ENCODE measurements around the gene CREB1. TPM values are rescaled to one million over a fixed set of nuclear protein-coding genes. Genes with fewer than 3 reads are reported as not detected.
A peak's percentile ranks its signal among the peaks of the same experiment; 100 is the strongest.
"Not testable (repeated sequence)": the region's sequence is repeated elsewhere in the genome, so short reads cannot be mapped to it uniquely, and the experiment has no call there.

CREB1 gene
- total RNA-seq, 2 experiments from 2014 or later: 93.7 to 97.7 TPM

- Mint-ChIP-seq H3K9me3 (no peaks in the 10 kb centered on the region), H3K36me3 (ENCODE audit: low read depth) (peaks cover 35% of the 10 kb centered on the region), H3K27me3 (ENCODE audit: low read depth) (no peaks in the 10 kb centered on the region), H3K4me1 (ENCODE audit: low read depth) (peaks cover 56% of the 10 kb centered on the region), H3K27ac (peak within 1 kb of the TSS; percentile 89), H3K4me3 (peak within 1 kb of the TSS; percentile 88)
- CTCF ChIA-PET: interaction anchor here (0.6 to 2.2 kb wide), 7 partner anchors 12 to 416 kb away, joined by 3 to 15 read pairs (median 5); partner anchors contain the start of gene CCNYL1
- DNase-seq: peak; percentile 95
- intact Hi-C loops (cut with micrococcal nuclease): loop anchor here (1.0 to 5.0 kb wide), 10 partner anchors 86 to 1466 kb away; partner anchors contain the start of genes CCNYL1, CREB1, EEF1B2 and FASTKD2
Observed at GRCh38 chr2:207625014-207625907, 95.5 kb downstream of the CREB1 start, which contains the start of gene METTL21A. TSS of gene METTL21A (minus strand) at chr2:207625394. CDS start at chr2:207624375, 1,019 bp downstream.

GRCh38 chr2:207629553-207629952 is 99.8 kb downstream of the CREB1 start:
- Mint-ChIP-seq H3K4me3 (no peak overlapping the region), H3K27ac (no peak overlapping the region), H3K27me3 (ENCODE audit: low read depth) (no peaks in the 10 kb centered on the region), H3K9me3 (no peaks in the 10 kb centered on the region), H3K36me3 (ENCODE audit: low read depth) (no peaks in the 10 kb centered on the region), H3K4me1 (ENCODE audit: low read depth) (peaks cover 24% of the 10 kb centered on the region)
- CTCF ChIA-PET: interaction anchor here (0.7 to 2.2 kb wide), 5 partner anchors 53 to 443 kb away, joined by 3 to 5 read pairs (median 4); no protein-coding TSS in a partner anchor
- DNase-seq: no peak
- intact Hi-C loops (cut with micrococcal nuclease): loop anchor here (5.0 kb wide), 1 partner anchor 297 kb away; no protein-coding TSS in a partner anchor

DNA sequence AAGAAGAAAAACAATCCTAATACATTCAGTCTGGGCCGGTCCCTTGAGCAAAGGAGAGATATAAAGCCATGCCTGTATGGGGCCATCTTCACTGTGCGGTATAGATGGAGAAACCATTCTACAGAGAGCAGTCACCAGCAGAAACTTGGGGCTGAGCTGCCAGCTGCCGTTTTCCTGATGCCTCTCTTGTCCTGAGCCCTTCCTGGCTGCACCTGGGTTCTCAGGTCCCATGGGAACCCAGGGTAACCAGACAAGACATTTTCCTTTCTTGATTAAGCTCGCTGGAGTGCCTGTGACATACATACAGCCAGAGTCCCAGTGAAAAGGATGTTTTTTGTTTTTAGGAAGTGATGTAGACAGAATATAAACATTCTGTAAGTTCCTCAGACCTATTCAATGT is 100.7 kb downstream of the CREB1 start:
- H3K4me3 Mint-ChIP-seq: no peak overlapping the region
- CTCF ChIA-PET: interaction anchor here (1.5 kb wide), 1 partner anchor 410 kb away, joined by 5 read pairs; no protein-coding TSS in a partner anchor
- intact Hi-C loops (cut with micrococcal nuclease): no loop called here

DNA sequence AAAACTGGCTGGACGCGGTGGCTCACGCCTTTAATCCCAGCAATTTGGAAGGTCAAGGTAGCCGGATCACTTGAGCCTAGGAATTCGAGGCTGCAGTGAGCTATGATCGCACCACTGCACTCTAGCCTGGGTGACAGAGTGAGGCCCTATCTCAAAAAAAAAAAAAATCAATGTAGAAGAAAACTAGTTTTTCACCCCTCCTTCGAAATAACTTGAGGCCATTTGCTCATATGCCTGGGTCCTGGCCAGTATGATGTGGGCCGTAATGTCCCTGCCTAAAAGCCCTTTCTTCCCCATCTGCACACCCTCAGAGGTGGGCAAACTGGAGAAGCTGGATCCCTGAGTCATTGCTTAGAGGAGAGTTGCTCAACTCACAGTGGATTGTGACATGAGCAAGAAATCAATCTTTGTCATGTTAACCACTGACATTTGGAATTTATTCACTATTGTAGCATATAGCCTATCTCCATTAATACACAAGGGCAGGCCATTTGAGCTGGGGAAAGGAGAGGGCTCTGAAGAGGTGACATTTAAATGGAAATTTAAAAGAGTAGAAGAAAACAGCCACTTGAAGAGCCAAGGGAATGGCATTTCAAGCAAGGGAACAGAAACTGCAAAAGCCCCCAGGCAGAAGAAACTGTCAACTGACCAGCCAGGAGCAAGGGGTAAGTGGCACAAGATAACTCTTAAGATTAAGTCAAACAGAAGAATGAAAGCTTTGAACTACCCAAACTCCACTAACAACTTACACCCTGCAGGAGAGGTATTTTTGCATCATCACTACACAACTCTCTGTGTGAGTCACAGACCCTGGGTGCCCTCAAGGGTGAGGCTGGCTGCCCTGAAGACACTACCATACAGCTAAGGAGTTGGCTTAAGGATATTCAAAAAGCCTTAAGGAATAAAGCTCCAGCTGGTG is 103.1 kb downstream of the CREB1 start:
- CTCF ChIA-PET: interaction anchor here (0.6 to 1.9 kb wide), 5 partner anchors 111 to 1291 kb away, joined by 3 to 6 read pairs (median 3); no protein-coding TSS in a partner anchor

More for the DNA sequence above, 100.7 kb downstream of the CREB1 start:
- DNase-seq: no peak
- H3K4me1 Mint-ChIP-seq (ENCODE audit: low read depth): peaks cover 24% of the 10 kb centered on the region
- no peaks in the 10 kb centered on the region for H3K36me3 Mint-ChIP-seq (ENCODE audit: low read depth)
- no peak overlapping the region for H3K27ac Mint-ChIP-seq
- H3K9me3 Mint-ChIP-seq: no peaks in the 10 kb centered on the region
- H3K27me3 Mint-ChIP-seq (ENCODE audit: low read depth): no peaks in the 10 kb centered on the region

DNA sequence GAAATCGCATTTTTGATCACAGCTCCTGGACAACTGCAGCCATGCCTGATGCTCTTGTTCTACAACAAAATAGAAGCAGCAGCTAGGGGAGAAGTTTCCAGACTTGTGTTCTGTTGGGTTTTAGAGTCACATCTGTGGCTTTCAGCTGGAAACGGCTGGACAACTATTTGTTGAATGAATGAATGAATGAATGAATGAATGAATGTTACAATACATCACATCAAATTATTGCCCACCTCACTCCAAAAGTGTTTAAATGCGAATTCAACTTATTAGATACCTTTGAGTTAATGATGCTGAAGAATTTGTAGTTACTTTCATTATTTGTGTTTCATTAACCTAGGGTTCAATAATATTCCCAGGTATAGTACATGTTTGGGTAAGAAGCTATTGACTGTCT is 103.9 kb downstream of the CREB1 start:
- no peak for DNase-seq
- no peak overlapping the region for H3K4me3 Mint-ChIP-seq
- H3K9me3 Mint-ChIP-seq: no peaks in the 10 kb centered on the region
- H3K27ac Mint-ChIP-seq: no peak overlapping the region
- no peaks in the 10 kb centered on the region for H3K27me3 Mint-ChIP-seq (ENCODE audit: low read depth)
- no peaks in the 10 kb centered on the region for H3K36me3 Mint-ChIP-seq (ENCODE audit: low read depth)
- peaks cover 7% of the 10 kb centered on the region for H3K4me1 Mint-ChIP-seq (ENCODE audit: low read depth)
- CTCF ChIA-PET: interaction anchor here (0.6 to 1.9 kb wide), 4 partner anchors 338 to 1290 kb away, joined by 3 to 4 read pairs (median 4); no protein-coding TSS in a partner anchor
- intact Hi-C loops (cut with micrococcal nuclease): no loop called here

More for the DNA sequence above, 103.1 kb downstream of the CREB1 start:
- no peak overlapping the region for H3K27ac Mint-ChIP-seq
- DNase-seq: peak; percentile 28
- H3K4me1 Mint-ChIP-seq (ENCODE audit: low read depth): peaks cover 7% of the 10 kb centered on the region
- no peaks in the 10 kb centered on the region for H3K9me3 Mint-ChIP-seq
- H3K4me3 Mint-ChIP-seq: no peak overlapping the region
- no peaks in the 10 kb centered on the region for H3K36me3 Mint-ChIP-seq (ENCODE audit: low read depth)
- H3K27me3 Mint-ChIP-seq (ENCODE audit: low read depth): no peaks in the 10 kb centered on the region
- intact Hi-C loops (cut with micrococcal nuclease): no loop called here

DNA sequence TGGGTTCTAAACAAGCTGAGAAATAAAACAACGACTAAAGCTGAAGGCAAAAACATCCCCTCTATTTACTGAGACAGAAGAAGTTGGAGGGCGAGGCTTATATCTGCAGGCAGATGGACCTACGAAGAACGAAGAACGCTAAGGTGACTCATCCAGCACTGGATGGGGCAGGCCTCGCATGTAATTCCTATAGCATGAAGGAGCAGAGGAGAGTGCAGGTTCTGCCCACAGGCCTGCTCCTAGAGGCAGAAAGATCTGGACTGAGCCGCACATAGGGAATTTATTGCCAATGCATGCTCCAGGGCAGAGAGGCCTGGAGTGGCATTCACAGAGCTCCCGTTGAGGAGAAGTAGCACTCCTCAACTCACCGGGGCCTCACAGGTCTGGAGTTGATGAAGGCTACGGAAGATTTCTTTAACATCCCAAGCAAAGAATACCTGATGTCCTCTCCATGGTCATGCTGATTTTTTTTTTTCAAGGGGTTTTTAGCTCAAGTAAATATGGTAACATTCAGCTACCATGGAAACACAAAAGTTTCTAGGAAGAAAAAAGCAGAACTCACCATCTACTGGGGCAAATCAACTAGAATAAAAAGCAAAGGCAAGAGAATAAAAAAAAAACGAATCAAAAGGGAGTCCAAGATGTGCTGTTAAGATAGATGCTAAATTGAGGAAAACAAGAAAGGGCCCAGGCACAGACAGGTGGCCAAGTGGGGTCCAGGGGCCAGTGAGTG is 105.9 kb downstream of the CREB1 start:
- intact Hi-C loops (cut with micrococcal nuclease): no loop called here
- Mint-ChIP-seq H3K9me3 (peaks cover 7% of the 10 kb centered on the region), H3K4me1 (ENCODE audit: low read depth) (peaks cover 7% of the 10 kb centered on the region), H3K4me3 (no peak overlapping the region), H3K27me3 (ENCODE audit: low read depth) (no peaks in the 10 kb centered on the region), H3K27ac (no peak overlapping the region), H3K36me3 (ENCODE audit: low read depth) (no peaks in the 10 kb centered on the region)
- CTCF ChIA-PET: interaction anchor here (1.1 kb wide), 1 partner anchor 12 kb away, joined by 5 read pairs; no protein-coding TSS in a partner anchor
- DNase-seq: no peak

- intact Hi-C loops (cut with micrococcal nuclease); H3K27me3 Mint-ChIP-seq (ENCODE audit: low read depth); H3K4me3 Mint-ChIP-seq; H3K27ac Mint-ChIP-seq; H3K36me3 Mint-ChIP-seq (ENCODE audit: low read depth); H3K4me1 Mint-ChIP-seq (ENCODE audit: low read depth); DNase-seq: not testable (repeated sequence)
- CTCF ChIA-PET: interaction anchor here (1.3 kb wide), 1 partner anchor 13 kb away, joined by 3 read pairs; no protein-coding TSS in a partner anchor
- peaks cover 14% of the 10 kb centered on the region for H3K9me3 Mint-ChIP-seq
Observed at GRCh38 chr2:207639288-207639687, 109.5 kb downstream of the CREB1 start.

DNA sequence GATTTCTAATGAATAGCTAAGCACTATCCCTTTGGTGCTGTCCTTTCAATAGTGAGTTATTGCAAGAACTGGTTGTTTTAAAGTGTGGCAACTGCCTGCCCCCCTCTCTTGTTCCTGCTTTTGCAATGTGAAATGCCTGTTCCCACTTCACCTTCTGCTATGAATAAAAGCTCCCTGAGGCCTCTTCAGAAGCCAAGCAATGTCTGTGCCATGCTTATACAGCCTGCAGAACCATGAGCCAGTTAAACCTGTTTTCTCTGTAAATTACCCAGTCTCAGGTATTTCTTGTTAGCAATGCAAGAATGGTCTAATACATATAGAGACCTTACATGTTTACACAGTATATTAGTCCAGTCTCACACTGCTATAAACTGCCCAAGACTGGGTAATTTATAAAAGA is 110.4 kb downstream of the CREB1 start:
- Mint-ChIP-seq H3K9me3 (peaks cover 14% of the 10 kb centered on the region), H3K27ac (no peak overlapping the region)
- CTCF ChIA-PET: no interaction called here

DNA sequence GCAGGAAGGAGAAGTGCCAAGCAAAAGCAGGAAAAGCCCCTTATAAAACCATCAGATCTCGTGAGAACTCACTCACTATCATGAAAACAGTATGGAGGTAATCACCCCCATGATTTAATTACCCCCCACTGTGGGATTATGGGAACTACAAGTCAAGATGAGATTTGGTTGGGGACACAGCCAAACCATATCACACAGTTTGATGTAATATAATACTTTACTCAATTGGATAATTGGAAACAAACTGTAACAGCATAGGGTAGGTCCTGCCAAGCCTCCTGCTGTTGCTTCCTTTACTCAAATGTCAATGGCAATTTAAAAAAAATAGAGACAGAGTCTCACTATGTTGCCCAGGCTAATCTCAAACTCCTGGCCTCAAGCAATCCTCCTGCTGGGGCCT is 110.9 kb downstream of the CREB1 start:
- intact Hi-C loops (cut with micrococcal nuclease): no loop called here
- Mint-ChIP-seq H3K27ac (no peak overlapping the region), H3K4me1 (ENCODE audit: low read depth) (no peaks in the 10 kb centered on the region), H3K36me3 (ENCODE audit: low read depth) (no peaks in the 10 kb centered on the region), H3K27me3 (ENCODE audit: low read depth) (no peaks in the 10 kb centered on the region), H3K9me3 (peaks cover 14% of the 10 kb centered on the region), H3K4me3 (no peak overlapping the region)
- DNase-seq: no peak
- CTCF ChIA-PET: no interaction called here

More for the DNA sequence above, 110.4 kb downstream of the CREB1 start:
- Mint-ChIP-seq H3K4me1 (ENCODE audit: low read depth) (no peaks in the 10 kb centered on the region), H3K36me3 (ENCODE audit: low read depth) (no peaks in the 10 kb centered on the region), H3K4me3 (no peak overlapping the region), H3K27me3 (ENCODE audit: low read depth) (no peaks in the 10 kb centered on the region)
- intact Hi-C loops (cut with micrococcal nuclease): no loop called here
- DNase-seq: no peak

DNA sequence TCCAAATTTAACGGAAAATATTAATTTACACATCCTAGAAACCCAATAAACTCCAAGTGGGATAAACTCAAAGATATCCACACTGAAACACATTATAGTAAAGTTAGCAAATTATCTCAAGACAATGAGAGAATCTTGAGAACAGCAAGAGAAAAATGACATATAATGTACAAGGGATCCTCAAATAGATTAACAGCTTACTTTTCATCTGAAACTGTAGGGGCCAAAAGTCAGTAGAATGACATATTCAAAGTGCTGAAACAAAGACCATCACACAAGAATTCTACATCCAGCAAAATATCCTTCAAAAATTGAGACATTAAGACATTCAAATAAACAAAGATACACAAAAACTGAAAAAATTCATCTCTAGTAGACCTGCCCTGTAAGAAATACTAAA is 114.1 kb downstream of the CREB1 start:
- Mint-ChIP-seq H3K36me3 (ENCODE audit: low read depth) (no peaks in the 10 kb centered on the region), H3K27me3 (ENCODE audit: low read depth) (no peaks in the 10 kb centered on the region), H3K27ac (no peak overlapping the region), H3K9me3 (peaks cover 14% of the 10 kb centered on the region), H3K4me1 (ENCODE audit: low read depth) (no peaks in the 10 kb centered on the region), H3K4me3 (no peak overlapping the region)
- CTCF ChIA-PET: no interaction called here
- intact Hi-C loops (cut with micrococcal nuclease): no loop called here
- no peak for DNase-seq

- H3K27me3 Mint-ChIP-seq (ENCODE audit: low read depth); H3K4me3 Mint-ChIP-seq; DNase-seq; H3K9me3 Mint-ChIP-seq; H3K4me1 Mint-ChIP-seq (ENCODE audit: low read depth); H3K27ac Mint-ChIP-seq; H3K36me3 Mint-ChIP-seq (ENCODE audit: low read depth); intact Hi-C loops (cut with micrococcal nuclease): not testable (repeated sequence)
- CTCF ChIA-PET: interaction anchor here (1.4 kb wide), 1 partner anchor 10 kb away, joined by 5 read pairs; no protein-coding TSS in a partner anchor
Observed at GRCh38 chr2:207646582-207646981, 116.8 kb downstream of the CREB1 start.
